ENCODE measurements around the gene PYY.

- TF ChIP-seq POLR2A (IDR thresholded peaks at IDR 0.05), result no peak
- TF ChIP-seq CTCF (IDR thresholded peaks at IDR 0.05), result no peak
These were observed 13.6 kb upstream of the PYY start for GRCh38 chr17:43967251-43967875.

All from Peyer's patch (tissue), 4 donors.